ENCODE measurements around the gene SLC45A2.
A peak's percentile ranks its signal among the peaks of the same experiment; 100 is the strongest.
"Not testable (repeated sequence)": the region's sequence is repeated elsewhere in the genome, so short reads cannot be mapped to it uniquely, and the experiment has no call there.

Gene SLC45A2

GRCh38 chr5:33984671-33985124 lies at the start of gene SLC45A2:
Gene SLC45A2 (minus strand): TSS chr5:33984693. CDS start chr5:33984583, 110 bp downstream.
- DNase-seq (ENCODE audit: low spot score): no peak

- DNase-seq (ENCODE audit: low spot score): no peak
Measured at GRCh38 chr5:34031966-34032365, 47.5 kb upstream of the SLC45A2 start.

GRCh38 chr5:34031117-34031516 lies 46.6 kb upstream of the SLC45A2 start:
- no peak for DNase-seq (ENCODE audit: low spot score)

- not testable (repeated sequence) for DNase-seq (ENCODE audit: low spot score)
Measured at GRCh38 chr5:34030585-34030984, 46.1 kb upstream of the SLC45A2 start.

- no peak for DNase-seq (ENCODE audit: low spot score)
Measured at GRCh38 chr5:34030048-34030447, 45.6 kb upstream of the SLC45A2 start.

- DNase-seq (ENCODE audit: low spot score): no peak
Measured at GRCh38 chr5:34028349-34028748, 43.9 kb upstream of the SLC45A2 start.

GRCh38 chr5:34026089-34026761 lies 41.7 kb upstream of the SLC45A2 start:
- DNase-seq (ENCODE audit: low spot score): no peak

- DNase-seq (ENCODE audit: low spot score): no peak
Measured at GRCh38 chr5:34022121-34022705, 37.7 kb upstream of the SLC45A2 start.

GRCh38 chr5:34021334-34021733 lies 36.8 kb upstream of the SLC45A2 start:
- DNase-seq (ENCODE audit: low spot score): no peak

- DNase-seq (ENCODE audit: low spot score): no peak
Measured at GRCh38 chr5:34020726-34021125, 36.2 kb upstream of the SLC45A2 start.

- no peak for DNase-seq (ENCODE audit: low spot score)
Measured at GRCh38 chr5:34017254-34017653, 32.8 kb upstream of the SLC45A2 start.

- DNase-seq (ENCODE audit: low spot score): no peak
Measured at GRCh38 chr5:34016750-34017149, 32.3 kb upstream of the SLC45A2 start.

- DNase-seq (ENCODE audit: low spot score): no peak
Measured at GRCh38 chr5:34016222-34016621, 31.7 kb upstream of the SLC45A2 start.

GRCh38 chr5:34015120-34015822 lies 30.8 kb upstream of the SLC45A2 start:
- no peak for DNase-seq (ENCODE audit: low spot score)

GRCh38 chr5:34014626-34015025 lies 30.1 kb upstream of the SLC45A2 start:
- DNase-seq (ENCODE audit: low spot score): no peak

GRCh38 chr5:34013547-34013946 lies 29.1 kb upstream of the SLC45A2 start:
- DNase-seq (ENCODE audit: low spot score): no peak

- DNase-seq (ENCODE audit: low spot score): no peak
Measured at GRCh38 chr5:34012791-34013190, 28.3 kb upstream of the SLC45A2 start.

- no peak for DNase-seq (ENCODE audit: low spot score)
Measured at GRCh38 chr5:34011536-34011935, 27.0 kb upstream of the SLC45A2 start.

- not testable (repeated sequence) for DNase-seq (ENCODE audit: low spot score)
Measured at GRCh38 chr5:34010146-34010545, 25.7 kb upstream of the SLC45A2 start.

- no peak for DNase-seq (ENCODE audit: low spot score)
Measured at GRCh38 chr5:34009610-34010009, 25.1 kb upstream of the SLC45A2 start.

GRCh38 chr5:34008802-34009201 lies 24.3 kb upstream of the SLC45A2 start:
- DNase-seq (ENCODE audit: low spot score): no peak

- DNase-seq (ENCODE audit: low spot score): peak; percentile 87
Measured at GRCh38 chr5:34007621-34008600, 23.4 kb upstream of the SLC45A2 start, which contains the start of gene AMACR. Gene AMACR (minus strand): TSS chr5:34008050. CDS start chr5:34008019, 31 bp downstream.
